ENCODE measurements around the gene SERP2. TPM values are rescaled to one million over a fixed set of nuclear protein-coding genes. Genes with fewer than 3 reads are reported as not detected.

The SERP2 gene
- total RNA-seq, 4 donors from 2014 or later, result 13.1 to 20.5 (median 15.7) TPM

- 60 to 72% methylated on average over 7 to 8 of the region's 8 CpGs for WGBS, 2 donors
- TF ChIP-seq POLR2A (IDR thresholded peaks at IDR 0.05), result no peak
- TF ChIP-seq EP300 (IDR thresholded peaks at IDR 0.05), result no peak
- no peak for TF ChIP-seq CTCF (IDR thresholded peaks at IDR 0.05)
- Histone ChIP-seq H3K4me3 (no peak overlapping the region), H3K27me3 (no peaks in the 10 kb centered on the region), H3K9me3 (no peaks in the 10 kb centered on the region), H3K4me1 (no peaks in the 10 kb centered on the region), H3K27ac (no peak overlapping the region), H3K36me3 (no peaks in the 10 kb centered on the region)
- DNase-seq (ENCODE audit: low spot score in 2 of 2), result no peak
Measured at GRCh38 chr13:44417446-44417845, 43.8 kb downstream of the SERP2 start.

- WGBS, 2 donors, result 72 to 74% methylated on average over 7 of the region's 7 CpGs
- Histone ChIP-seq H3K36me3 (no peaks in the 10 kb centered on the region), H3K9me3 (no peaks in the 10 kb centered on the region), H3K4me1 (no peaks in the 10 kb centered on the region), H3K27ac (no peak overlapping the region), H3K4me3 (no peak overlapping the region), H3K27me3 (no peaks in the 10 kb centered on the region)
- DNase-seq (ENCODE audit: low spot score in 2 of 2), result no peak
- TF ChIP-seq EP300 (IDR thresholded peaks at IDR 0.05) (no peak), CTCF (IDR thresholded peaks at IDR 0.05) (no peak), POLR2A (IDR thresholded peaks at IDR 0.05) (no peak)
Measured at GRCh38 chr13:44417876-44418275, 44.3 kb downstream of the SERP2 start.

GRCh38 chr13:44420376-44421220 is 47.0 kb downstream of the SERP2 start:
- Histone ChIP-seq H3K27ac (no peak overlapping the region), H3K36me3 (no peaks in the 10 kb centered on the region), H3K27me3 (no peaks in the 10 kb centered on the region), H3K4me3 (no peak overlapping the region), H3K9me3 (no peaks in the 10 kb centered on the region), H3K4me1 (no peaks in the 10 kb centered on the region)
- WGBS, 2 donors, result 84 to 88% methylated on average over 10 to 15 of the region's 15 CpGs
- no peak for DNase-seq (ENCODE audit: low spot score in 2 of 2)
- no peak for TF ChIP-seq CTCF (IDR thresholded peaks at IDR 0.05)
- TF ChIP-seq EP300 (IDR thresholded peaks at IDR 0.05), result no peak
- TF ChIP-seq POLR2A (IDR thresholded peaks at IDR 0.05), result no peak

- H3K4me3 ChIP-seq, result no peak overlapping the region
- H3K27ac ChIP-seq, result no peak overlapping the region
- H3K9me3 ChIP-seq, result no peaks in the 10 kb centered on the region
- H3K36me3 ChIP-seq, result no peaks in the 10 kb centered on the region
- no peaks in the 10 kb centered on the region for H3K4me1 ChIP-seq
- no peak for DNase-seq (ENCODE audit: low spot score in 2 of 2)
- TF ChIP-seq EP300 (IDR thresholded peaks at IDR 0.05) (no peak), POLR2A (IDR thresholded peaks at IDR 0.05) (no peak), CTCF (IDR thresholded peaks at IDR 0.05) (no peak)
- H3K27me3 ChIP-seq, result no peaks in the 10 kb centered on the region
- WGBS, 2 donors, result 88 to 94% methylated on average over 2 of the region's 2 CpGs
Measured at GRCh38 chr13:44421853-44422525, 48.4 kb downstream of the SERP2 start.
